Measurements from ENCODE around the gene DHH.

Gene DHH

DNA sequence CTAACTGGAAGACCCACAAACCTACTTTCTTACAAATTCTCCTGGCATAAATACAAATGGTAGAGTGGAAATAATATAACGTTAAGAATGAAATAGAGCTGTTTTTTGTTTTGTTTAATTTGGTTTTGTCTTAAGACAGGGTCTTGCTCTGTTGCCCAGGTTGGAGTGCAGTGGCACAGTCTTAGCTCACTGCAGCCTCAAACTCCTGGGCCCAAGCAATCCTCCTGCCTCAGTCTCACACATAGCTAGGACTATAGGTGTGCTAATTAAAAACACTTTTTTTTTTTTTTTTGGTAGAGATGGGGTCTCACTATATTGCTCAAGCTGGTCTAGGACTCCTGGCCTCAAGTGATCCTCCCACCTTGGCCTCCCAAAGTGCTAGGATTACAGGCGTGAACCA is 4.1 kb upstream of the DHH start:
- Histone ChIP-seq H3K9me2 (replicated peaks; ENCODE audit: low read depth, low read length) (no peaks in the 10 kb centered on the region), H3K4me2 (ENCODE audit: low read depth, low read length, poor library complexity, severe bottlenecking) (no peak overlapping the region), H3K4me1 (ENCODE audit: insufficient read depth, low read length, poor library complexity, severe bottlenecking) (no peaks in the 10 kb centered on the region), H3F3A (ENCODE audit: low read depth) (no peaks in the 10 kb centered on the region), H3K9ac (ENCODE audit: low read depth, low read length, poor library complexity, severe bottlenecking) (no peak overlapping the region), H3K4me3 (ENCODE audit: low read length, poor library complexity, severe bottlenecking) (no peak overlapping the region), H3K9me3 (ENCODE audit: insufficient read depth, low read depth, low read length) (no peaks in the 10 kb centered on the region), H3K27me3 (ENCODE audit: insufficient read depth, low read length, poor library complexity, severe bottlenecking) (no peaks in the 10 kb centered on the region), H4K20me1 (ENCODE audit: insufficient read depth, low read length, poor library complexity, severe bottlenecking) (no peaks in the 10 kb centered on the region), H3K79me2 (ENCODE audit: insufficient read depth, low read length) (no peaks in the 10 kb centered on the region), H3K36me3 (ENCODE audit: insufficient read depth, low read length) (peaks cover 43% of the 10 kb centered on the region; the same call in 1 of the 2 replicates), H2AFZ (ENCODE audit: low read length) (no peak overlapping the region)
- TF ChIP-seq EZH2phosphoT487 (IDR thresholded peaks at IDR 0.05; ENCODE audit: borderline replicate concordance), result no peak
- TF ChIP-seq, protein P1, sequence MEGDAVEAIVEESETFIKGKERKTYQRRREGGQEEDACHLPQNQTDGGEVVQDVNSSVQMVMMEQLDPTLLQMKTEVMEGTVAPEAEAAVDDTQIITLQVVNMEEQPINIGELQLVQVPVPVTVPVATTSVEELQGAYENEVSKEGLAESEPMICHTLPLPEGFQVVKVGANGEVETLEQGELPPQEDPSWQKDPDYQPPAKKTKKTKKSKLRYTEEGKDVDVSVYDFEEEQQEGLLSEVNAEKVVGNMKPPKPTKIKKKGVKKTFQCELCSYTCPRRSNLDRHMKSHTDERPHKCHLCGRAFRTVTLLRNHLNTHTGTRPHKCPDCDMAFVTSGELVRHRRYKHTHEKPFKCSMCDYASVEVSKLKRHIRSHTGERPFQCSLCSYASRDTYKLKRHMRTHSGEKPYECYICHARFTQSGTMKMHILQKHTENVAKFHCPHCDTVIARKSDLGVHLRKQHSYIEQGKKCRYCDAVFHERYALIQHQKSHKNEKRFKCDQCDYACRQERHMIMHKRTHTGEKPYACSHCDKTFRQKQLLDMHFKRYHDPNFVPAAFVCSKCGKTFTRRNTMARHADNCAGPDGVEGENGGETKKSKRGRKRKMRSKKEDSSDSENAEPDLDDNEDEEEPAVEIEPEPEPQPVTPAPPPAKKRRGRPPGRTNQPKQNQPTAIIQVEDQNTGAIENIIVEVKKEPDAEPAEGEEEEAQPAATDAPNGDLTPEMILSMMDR (conservative IDR thresholded peaks at IDR 0.05; ENCODE audit: low read length), result no peak

GRCh38 chr12:49098035-49098451 is 3.4 kb upstream of the DHH start:
- H3F3A ChIP-seq (ENCODE audit: low read depth), result no peaks in the 10 kb centered on the region
- H4K20me1 ChIP-seq (ENCODE audit: insufficient read depth, low read length, poor library complexity, severe bottlenecking), result no peaks in the 10 kb centered on the region
- H3K79me2 ChIP-seq (ENCODE audit: insufficient read depth, low read length), result no peaks in the 10 kb centered on the region
- no peaks in the 10 kb centered on the region for H3K9me3 ChIP-seq (ENCODE audit: insufficient read depth, low read depth, low read length)
- no peak overlapping the region for H3K9ac ChIP-seq (ENCODE audit: low read depth, low read length, poor library complexity, severe bottlenecking)
- H3K27me3 ChIP-seq (ENCODE audit: insufficient read depth, low read length, poor library complexity, severe bottlenecking), result no peaks in the 10 kb centered on the region
- no peaks in the 10 kb centered on the region for H3K9me2 ChIP-seq (replicated peaks; ENCODE audit: low read depth, low read length)
- H3K4me3 ChIP-seq (ENCODE audit: low read length, poor library complexity, severe bottlenecking), result no peak overlapping the region
- TF ChIP-seq, protein P1 (conservative IDR thresholded peaks at IDR 0.05; ENCODE audit: low read length), result peak; percentile 91
- TF ChIP-seq EZH2phosphoT487 (IDR thresholded peaks at IDR 0.05; ENCODE audit: borderline replicate concordance), result no peak
- H3K4me2 ChIP-seq (ENCODE audit: low read depth, low read length, poor library complexity, severe bottlenecking), result no peak overlapping the region
- H3K4me1 ChIP-seq (ENCODE audit: insufficient read depth, low read length, poor library complexity, severe bottlenecking), result no peaks in the 10 kb centered on the region
- H2AFZ ChIP-seq (ENCODE audit: low read length), result no peak overlapping the region
- H3K36me3 ChIP-seq (ENCODE audit: insufficient read depth, low read length), result peaks cover 40% of the 10 kb centered on the region; the same call in 1 of the 2 replicates

- Histone ChIP-seq H4K20me1 (ENCODE audit: insufficient read depth, low read length, poor library complexity, severe bottlenecking) (no peaks in the 10 kb centered on the region), H3K36me3 (ENCODE audit: insufficient read depth, low read length) (peaks cover 34% of the 10 kb centered on the region; the same call in 1 of the 2 replicates), H2AFZ (ENCODE audit: low read length) (no peak overlapping the region), H3K4me3 (ENCODE audit: low read length, poor library complexity, severe bottlenecking) (no peak overlapping the region), H3K9ac (ENCODE audit: low read depth, low read length, poor library complexity, severe bottlenecking) (no peak overlapping the region), H3K4me1 (ENCODE audit: insufficient read depth, low read length, poor library complexity, severe bottlenecking) (no peaks in the 10 kb centered on the region), H3K4me2 (ENCODE audit: low read depth, low read length, poor library complexity, severe bottlenecking) (no peak overlapping the region), H3K79me2 (ENCODE audit: insufficient read depth, low read length) (no peaks in the 10 kb centered on the region), H3K9me3 (ENCODE audit: insufficient read depth, low read depth, low read length) (no peaks in the 10 kb centered on the region), H3F3A (ENCODE audit: low read depth) (no peaks in the 10 kb centered on the region), H3K9me2 (replicated peaks; ENCODE audit: low read depth, low read length) (no peaks in the 10 kb centered on the region), H3K27me3 (ENCODE audit: insufficient read depth, low read length, poor library complexity, severe bottlenecking) (no peaks in the 10 kb centered on the region)
- no peak for TF ChIP-seq EZH2phosphoT487 (IDR thresholded peaks at IDR 0.05; ENCODE audit: borderline replicate concordance)
- TF ChIP-seq, protein P1 (conservative IDR thresholded peaks at IDR 0.05; ENCODE audit: low read length), result no peak
These were observed 2.8 kb upstream of the DHH start for GRCh38 chr12:49097381-49097780.
